ENCODE data around the gene GRID1.

- TF ChIP-seq CTCF (IDR thresholded peaks at IDR 0.05; ENCODE audit: insufficient read depth, low read depth, low read length) (no peak), EZH2 (IDR thresholded peaks at IDR 0.05; ENCODE audit: insufficient read depth, low read length) (no peak)
Observed at GRCh38 chr10:86265895-86266259, 100.7 kb downstream of the GRID1 start.
